Common myeloid progenitor, CD34-positive (primary cell): ENCODE measurements around the gene PGBD1.
A peak's percentile ranks its signal among the peaks of the same experiment; 100 is the strongest.
"Not testable (repeated sequence)": the region's sequence is repeated elsewhere in the genome, so short reads cannot be mapped to it uniquely, and the experiment has no call there.

ENCODE experiments used
- CTCF ChIA-PET: fragments of 350-600 bp; sonication (Branson Sonifier 250); formaldehyde crosslinking; loops from one replicate; lab custom pipeline; 2021; ENCODE audit warnings: antibody characterized with exemption; lab: Charles Lee
- POLR2A ChIA-PET: fragments of 350-600 bp; sonication (Branson Sonifier 250); formaldehyde crosslinking; loops from one replicate; lab custom pipeline; 2021; ENCODE audit warnings: antibody characterized with exemption; lab: Charles Lee
- DNase-seq, 3 donors: peaks; one replicate each; pipeline versions ENCODE4 v3.0.0 to v3.0.0-alpha.2; 2013
- H3K27ac ChIP-seq, 2 experiments: 1 replicate in 1 of 2; 2 replicates in 1 of 2; pipeline ENCODE4 v1.7.0; 2013; ENCODE audit warnings: inconsistent platforms in 2 of 2, low read length in 2 of 2, mild to moderate bottlenecking in 2 of 2, low read depth in 1 of 2, moderate library complexity in 1 of 2; ENCODE audit not compliant: severe bottlenecking in 2 of 2, insufficient read depth in 1 of 2, poor library complexity in 1 of 2
- H3K27me3 ChIP-seq, 5 experiments: replicated peaks in 2 of 5; 1 replicate in 3 of 5; 2 replicates in 2 of 5; pipeline versions ENCODE4 v1.6.1 to v1.7.0; 2013; ENCODE audit warnings: low read length in 4 of 5, mild to moderate bottlenecking in 2 of 5, moderate library complexity in 2 of 5, inconsistent platforms in 1 of 5; ENCODE audit not compliant: insufficient read depth in 5 of 5, control insufficient read depth in 4 of 5
- H3K36me3 ChIP-seq, 4 experiments: 1 replicate in 2 of 4; 2 replicates in 2 of 4; pipeline versions ENCODE4 v1.6.1 to v1.7.0; 2013; ENCODE audit warnings: low read length in 3 of 4, control low read depth in 1 of 4, mild to moderate bottlenecking in 1 of 4; ENCODE audit not compliant: control insufficient read depth in 4 of 4, insufficient read depth in 4 of 4
- H3K4me1 ChIP-seq, 4 experiments: 1 replicate in 3 of 4; 2 replicates in 1 of 4; pipeline versions ENCODE4 v1.6.1 to v1.7.1; 2013; ENCODE audit warnings: low read length in 3 of 4, mild to moderate bottlenecking in 3 of 4, control low read depth in 1 of 4, inconsistent platforms in 1 of 4, moderate library complexity in 1 of 4; ENCODE audit not compliant: control insufficient read depth in 4 of 4, insufficient read depth in 4 of 4; ENCODE audit errors: control extremely low read depth in 1 of 4
- H3K4me3 ChIP-seq, 7 experiments: 1 replicate in 4 of 7; 2 replicates in 3 of 7; pipeline versions ENCODE4 v1.5.1 to v1.7.0; 2013; ENCODE audit warnings: mild to moderate bottlenecking in 7 of 7, low read length in 6 of 7, moderate library complexity in 6 of 7, inconsistent platforms in 2 of 7, low read depth in 2 of 7, control low read depth in 1 of 7; ENCODE audit not compliant: insufficient read depth in 4 of 7, control insufficient read depth in 1 of 7; ENCODE audit errors: extremely low read depth in 1 of 7
- H3K9me3 ChIP-seq, 5 experiments: 1 replicate in 4 of 5; 2 replicates in 1 of 5; pipeline versions ENCODE4 v1.6.1 to v1.7.1; 2013; ENCODE audit warnings: low read length in 4 of 5, mild to moderate bottlenecking in 2 of 5, inconsistent platforms in 1 of 5, low read depth in 1 of 5, moderate library complexity in 1 of 5; ENCODE audit not compliant: control insufficient read depth in 4 of 5, insufficient read depth in 2 of 5; ENCODE audit errors: control extremely low read depth in 1 of 5
- WGBS: methylation state at CpG from one replicate; pipeline ENCODE4 v1.1.5; 2013; ENCODE audit not compliant: insufficient coverage; 5-methylcytosine and 5-hydroxymethylcytosine counted together

Gene PGBD1

GRCh38 chr6:28295326-28295725, 14.0 kb downstream of the PGBD1 start:
- H3K4me3 ChIP-seq = no peak overlapping the region
- H3K27ac ChIP-seq = no peak overlapping the region
- no peaks in the 10 kb centered on the region for H3K4me1 ChIP-seq
- CTCF ChIA-PET = no interaction called here
- DNase-seq = no peak
- POLR2A ChIA-PET = no interaction called here
- H3K27me3 ChIP-seq = no peaks in the 10 kb centered on the region
- H3K9me3 ChIP-seq = peaks cover 0 to 3% (median 0%) of the 10 kb centered on the region in 5 experiments
- peaks cover 3 to 21% (median 14%) of the 10 kb centered on the region in 4 experiments for H3K36me3 ChIP-seq
- WGBS = 100% methylated on average over 1 of the region's 5 CpGs

- Histone ChIP-seq H3K27me3 (no peaks in the 10 kb centered on the region), H3K9me3 (no peaks in the 10 kb centered on the region), H3K4me1 (no peaks in the 10 kb centered on the region), H3K4me3 (no peak overlapping the region), H3K27ac (no peak overlapping the region), H3K36me3 (peaks cover 3 to 33% (median 17%) of the 10 kb centered on the region in 4 experiments)
- POLR2A ChIA-PET = no interaction called here
- WGBS = 95% methylated on average over 5 of the region's 7 CpGs
- DNase-seq = no peak
- CTCF ChIA-PET = no interaction called here
Measured at GRCh38 chr6:28296520-28297060, 15.2 kb downstream of the PGBD1 start.

- WGBS = no CpG with 5 or more reads among the region's 3 CpGs
- POLR2A ChIA-PET = no interaction called here
- peaks cover 0 to 2% (median 0%) of the 10 kb centered on the region in 4 experiments for H3K4me1 ChIP-seq
- H3K9me3 ChIP-seq = peaks cover 0 to 9% (median 0%) of the 10 kb centered on the region in 5 experiments
- no peak overlapping the region for H3K27ac ChIP-seq
- H3K27me3 ChIP-seq = no peaks in the 10 kb centered on the region
- CTCF ChIA-PET = no interaction called here
- H3K36me3 ChIP-seq = peaks cover 0 to 22% (median 14%) of the 10 kb centered on the region in 4 experiments
- H3K4me3 ChIP-seq = no peak overlapping the region
- peak in 1 of 3 donors; percentile 9 for DNase-seq
Measured at GRCh38 chr6:28303570-28303969, 22.2 kb downstream of the PGBD1 start.

GRCh38 chr6:28306363-28306762, 25.0 kb downstream of the PGBD1 start:
- peaks cover 0 to 13% (median 0%) of the 10 kb centered on the region in 5 experiments for H3K9me3 ChIP-seq

GRCh38 chr6:28311139-28311823, 29.9 kb downstream of the PGBD1 start:
- CTCF ChIA-PET = interaction anchor here (0.9 kb wide), 1 partner anchor 13 kb away, joined by 3 read pairs; no protein-coding TSS in a partner anchor
- WGBS = over 99% methylated on average over 9 of the region's 9 CpGs
- Histone ChIP-seq H3K4me1 (no peaks in the 10 kb centered on the region), H3K4me3 (no peak overlapping the region), H3K27me3 (no peaks in the 10 kb centered on the region), H3K27ac (no peak overlapping the region), H3K9me3 (peaks cover 0 to 11% (median 0%) of the 10 kb centered on the region in 5 experiments), H3K36me3 (peaks cover 0 to 4% (median 0%) of the 10 kb centered on the region in 4 experiments)
- POLR2A ChIA-PET = interaction anchor here (0.7 kb wide), 1 partner anchor 1291 kb away, joined by 3 read pairs; no protein-coding TSS in a partner anchor
- no peak for DNase-seq

More at GRCh38 chr6:28306363-28306762, 25.0 kb downstream of the PGBD1 start:
- H3K27me3 ChIP-seq, H3K27ac ChIP-seq, H3K4me1 ChIP-seq, H3K4me3 ChIP-seq, CTCF ChIA-PET, H3K36me3 ChIP-seq, DNase-seq, POLR2A ChIA-PET: not testable (repeated sequence)

GRCh38 chr6:28312939-28313338, 31.6 kb downstream of the PGBD1 start:
- Histone ChIP-seq H3K27me3 (no peaks in the 10 kb centered on the region), H3K27ac (no peak overlapping the region), H3K4me3 (no peak overlapping the region), H3K36me3 (peaks cover 0 to 4% (median 0%) of the 10 kb centered on the region in 4 experiments), H3K9me3 (peaks cover 0 to 4% (median 0%) of the 10 kb centered on the region in 5 experiments), H3K4me1 (no peaks in the 10 kb centered on the region)
- DNase-seq = no peak
- CTCF ChIA-PET = interaction anchor here (0.6 to 0.7 kb wide), 2 partner anchors 9 to 687 kb away, joined by 3 read pairs; no protein-coding TSS in a partner anchor
- POLR2A ChIA-PET = no interaction called here
- 97% methylated on average over 22 of the region's 23 CpGs for WGBS

GRCh38 chr6:28315628-28316027, 34.3 kb downstream of the PGBD1 start:
- H3K4me3 ChIP-seq = no peak overlapping the region
- H3K27me3 ChIP-seq = no peaks in the 10 kb centered on the region
- CTCF ChIA-PET = interaction anchor here (1.0 to 1.4 kb wide), 2 partner anchors 13 to 19 kb away, joined by 3 to 4 read pairs; no protein-coding TSS in a partner anchor
- POLR2A ChIA-PET = interaction anchor here (0.7 kb wide), 1 partner anchor 1178 kb away, joined by 4 read pairs; no protein-coding TSS in a partner anchor
- H3K36me3 ChIP-seq = peaks cover 0 to 4% (median 0%) of the 10 kb centered on the region in 4 experiments
- no peak for DNase-seq
- peaks cover 0 to 7% (median 0%) of the 10 kb centered on the region in 5 experiments for H3K9me3 ChIP-seq
- no peak overlapping the region for H3K27ac ChIP-seq
- H3K4me1 ChIP-seq = no peaks in the 10 kb centered on the region
- 86% methylated on average over 3 of the region's 3 CpGs for WGBS
